HepG2 (cell line): Measurements from ENCODE around the gene LYRM4. TPM values are rescaled to one million over a fixed set of nuclear protein-coding genes. Genes with fewer than 3 reads are reported as not detected.

Experiments used
- ATAC-seq: fragments of 200-7000 bp; cut with Tn5 transposase; 3 replicates; pipeline ENCODE4 v1.9.1; 2020; ENCODE audit warnings: mild to moderate bottlenecking, moderate library complexity
- BruUV-seq: library from RNA; stranded (reverse); fragments of 400-500 nt; replicated peaks from 2 replicates; lab custom pipeline; 2021; lab: Mats Ljungman, UMichigan
- CTCF ChIA-PET: fragments of 300-600 bp; formaldehyde crosslinking; extraction: SDS; loops from one replicate; lab custom pipeline; 2021; ENCODE audit warnings: low total read pairs, inconsistent platforms, low intra/inter-chr PET ratio; lab: Yijun Ruan, JAX
- POLR2A ChIA-PET: fragments of 350-600 bp; sonication (Branson Sonifier 250); formaldehyde crosslinking; loops from one replicate; lab custom pipeline; 2020; ENCODE audit warnings: antibody characterized with exemption, inconsistent platforms; lab: Yijun Ruan, JAX
- DNase-seq: peaks from one replicate; pipeline ENCODE4 v3.0.0-alpha.2; 2015; ENCODE audit warnings: low spot score
- FAIRE-seq: peaks from 3 replicates; lab custom pipeline; 2011; peaks lifted over from hg19 to GRCh38; lab: Jason Lieb, UNC
- H2AFZ ChIP-seq: one replicate; pipeline ENCODE4 v1.6.1; 2011; ENCODE audit warnings: low read length, inconsistent platforms
- H3K27ac ChIP-seq: fragments of 300-600 bp; 3 replicates; pipeline ENCODE4 v1.8.0; 2011; ENCODE audit warnings: mixed run types, mild to moderate bottlenecking, mixed read lengths, low read length, inconsistent platforms; ENCODE audit not compliant: insufficient read depth; ENCODE audit errors: extremely low read length
- H3K27me3 ChIP-seq, 2 experiments: fragments of 200-600 bp in 1 of 2; 2 replicates in 1 of 2; 3 replicates in 1 of 2; pipeline versions ENCODE4 v1.6.0 to v1.8.0; 2011; ENCODE audit warnings: low read length in 2 of 2, mild to moderate bottlenecking in 2 of 2, moderate library complexity in 2 of 2, inconsistent platforms in 1 of 2; ENCODE audit not compliant: insufficient read depth in 2 of 2, control insufficient read depth in 1 of 2
- H3K36me3 ChIP-seq, 2 experiments: fragments of 200-600 bp in 1 of 2; replicated peaks in 1 of 2; 2 replicates in 1 of 2; 3 replicates in 1 of 2; pipeline versions ENCODE4 v1.5.1 to v1.8.0; 2011; ENCODE audit warnings: low read length in 2 of 2, inconsistent platforms in 1 of 2; ENCODE audit not compliant: insufficient read depth in 2 of 2, control insufficient read depth in 1 of 2
- H3K4me1 ChIP-seq: 2 replicates; pipeline ENCODE4 v1.5.1; 2012; ENCODE audit warnings: low read length, inconsistent platforms; ENCODE audit not compliant: insufficient read depth
- H3K4me2 ChIP-seq: 2 replicates; pipeline ENCODE4 v1.6.0; 2011; ENCODE audit warnings: low read depth, low read length, inconsistent platforms
- H3K4me3 ChIP-seq, 3 experiments: fragments of 200-600 bp in 1 of 3; sonication (generic), shearing (Covaris generic) in 1 of 3; replicated peaks in 1 of 3; 2 replicates each; pipeline ENCODE4 v1.5.1; 2011 to 2016; ENCODE audit warnings: low read length in 3 of 3, inconsistent platforms in 2 of 3, low read depth in 2 of 3, mild to moderate bottlenecking in 2 of 3, control low read depth in 1 of 3, mixed read lengths in 1 of 3; ENCODE audit not compliant: insufficient read depth in 1 of 3
- H3K79me2 ChIP-seq: one replicate; pipeline ENCODE4 v1.6.1; 2011; ENCODE audit warnings: low read length, inconsistent platforms; ENCODE audit not compliant: insufficient read depth
- H3K9ac ChIP-seq: 2 replicates; pipeline ENCODE4 v1.6.0; 2011; ENCODE audit warnings: mild to moderate bottlenecking, low read depth, low read length, inconsistent platforms; ENCODE audit not compliant: insufficient read depth
- H3K9me3 ChIP-seq: 2 replicates; pipeline ENCODE4 v1.5.1; 2012; ENCODE audit warnings: mild to moderate bottlenecking, low read length
- H4K20me1 ChIP-seq: 2 replicates; pipeline ENCODE4 v1.6.0; 2011; ENCODE audit warnings: inconsistent platforms, mild to moderate bottlenecking, low read length, moderate library complexity; ENCODE audit not compliant: insufficient read depth
- IRX3 ChIP-seq: sonication (generic); formaldehyde crosslinking; IDR thresholded peaks from 2 replicates; pipeline ENCODE4 v1.8.1; 2023; ENCODE audit warnings: mild to moderate bottlenecking, low read depth, missing genetic modification reagents, borderline replicate concordance
- ISL2 ChIP-seq: sonication (generic); formaldehyde crosslinking; IDR thresholded peaks from 2 replicates; pipeline ENCODE4 v1.5.0; 2020; ENCODE audit warnings: missing genetic modification reagents
- MAFG ChIP-seq: sonication (generic); formaldehyde crosslinking; IDR thresholded peaks from 2 replicates; pipeline ENCODE4 v1.5.1; 2020; ENCODE audit warnings: mild to moderate bottlenecking, missing genetic modification reagents
- SIN3B ChIP-seq: fragments of 150-350 bp; IDR thresholded peaks from 2 replicates; pipeline ENCODE4 v1.6.1; 2014; ENCODE audit warnings: low read length
- ZFX ChIP-seq: sonication (generic); formaldehyde crosslinking; IDR thresholded peaks from 2 replicates; pipeline ENCODE4 v1.4.0; 2020; ENCODE audit warnings: mild to moderate bottlenecking, low read depth, missing genetic modification reagents, moderate library complexity
- ZNF781 ChIP-seq: sonication (generic); formaldehyde crosslinking; IDR thresholded peaks from 2 replicates; pipeline ENCODE4 v1.5.1; 2020; ENCODE audit warnings: borderline replicate concordance, mild to moderate bottlenecking, missing genetic modification reagents; ENCODE audit errors: not compliant biosample characterization
- WGBS: methylation state at CpG from one replicate; pipeline ENCODE4 v1.1.6; 2017; ENCODE audit warnings: low lambda C conversion rate; 5-methylcytosine and 5-hydroxymethylcytosine counted together
- in situ Hi-C: cut with HindIII; loops from 2 replicates; pipeline ENCODE4 v1.10.0; 2017; ENCODE audit warnings: low pct_unique_long_range_greater_than_20kb; ENCODE audit not compliant: extremely low pct_ligation_motif_present
- intact Hi-C: fragments of 100-400 bp; cut with micrococcal nuclease; formaldehyde crosslinking; loops from one replicate; pipeline ENCODE4 v1.10.0; 2022; ENCODE audit not compliant: unreplicated experiment
- polyA plus RNA-seq, 8 experiments: library from polyadenylated mRNA; depleted of rRNA in 3 of 8; stranded (reverse) in 7 of 8; unstranded in 1 of 8; fragments of >200 nt; fragmentation: Illumina TruSeq in 4 of 8; extraction: Trizol in 4 of 8; gene quantifications; 2 replicates each; pipeline versions ENCODE4 v1.2.1 to v1.2.3, GENCODE V29; 2011 to 2016; ENCODE audit warnings: low read depth in 4 of 8, missing spikeins in 1 of 8, mixed read lengths in 1 of 8; ENCODE audit not compliant: insufficient read depth in 1 of 8
- total RNA-seq, 5 experiments: library from RNA; depleted of rRNA; stranded (reverse); fragments of >200 nt; fragmentation: Illumina TruSeq; extraction: Trizol; gene quantifications; 2 replicates each; pipeline ENCODE4 v1.2.3, GENCODE V29; 2016; ENCODE audit warnings: low read depth in 1 of 5
- TF ChIP-seq, protein P1 (sequence below): sonication (generic); formaldehyde crosslinking; conservative IDR thresholded peaks from 2 replicates; pipeline ENCODE4 v1.8.0; 2022; ENCODE audit warnings: missing genetic modification reagents
- TF ChIP-seq, protein P2 (sequence below): IDR thresholded peaks from 2 replicates; pipeline ENCODE4 v1.6.1; 2016; ENCODE audit warnings: missing genetic modification reagents, missing compliant biosample characterization

Gene LYRM4
- total and polyA plus RNA-seq, 2 of the 13 experiments (the other 11 are each of a cell fraction or from before 2014, with no cell fraction given) = 64.6 to 67.5 TPM

DNA sequence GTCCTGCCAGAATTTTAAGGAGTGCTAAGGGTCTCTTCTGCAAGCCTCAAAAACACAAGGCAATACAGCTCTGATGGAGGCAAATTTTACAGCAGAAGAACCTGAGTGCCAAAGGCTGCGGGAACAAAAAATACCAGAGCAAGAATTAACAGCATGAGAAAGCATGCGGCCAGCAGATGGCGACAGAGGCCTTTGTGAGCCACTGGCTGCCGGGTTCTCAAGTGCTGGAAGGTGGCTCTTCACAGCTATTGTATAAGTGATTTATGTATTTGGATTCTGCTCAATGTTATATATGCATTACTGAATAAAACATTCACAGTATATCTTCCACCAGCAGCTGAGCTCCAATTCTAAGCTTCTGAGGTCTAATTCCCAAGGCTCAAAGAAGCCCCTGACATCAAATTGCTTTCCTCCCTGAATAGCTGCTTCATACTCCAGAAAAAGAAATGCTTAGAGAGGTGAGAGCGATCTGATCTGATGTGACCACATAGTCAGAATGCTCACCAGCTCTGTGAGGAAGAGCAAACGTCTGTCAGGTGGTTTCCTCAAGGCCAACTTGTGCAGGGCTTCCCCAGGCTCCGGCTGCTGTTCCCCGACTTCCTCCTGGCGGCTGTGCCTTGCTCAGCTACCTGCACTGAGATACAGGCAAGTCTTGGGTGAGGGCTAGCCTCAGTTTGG, 117.0 kb downstream of the LYRM4 start (continued):
- TF ChIP-seq SIN3B (no peak), ZNF781 (CRISPR knock-in tag) (no peak)

DNA sequence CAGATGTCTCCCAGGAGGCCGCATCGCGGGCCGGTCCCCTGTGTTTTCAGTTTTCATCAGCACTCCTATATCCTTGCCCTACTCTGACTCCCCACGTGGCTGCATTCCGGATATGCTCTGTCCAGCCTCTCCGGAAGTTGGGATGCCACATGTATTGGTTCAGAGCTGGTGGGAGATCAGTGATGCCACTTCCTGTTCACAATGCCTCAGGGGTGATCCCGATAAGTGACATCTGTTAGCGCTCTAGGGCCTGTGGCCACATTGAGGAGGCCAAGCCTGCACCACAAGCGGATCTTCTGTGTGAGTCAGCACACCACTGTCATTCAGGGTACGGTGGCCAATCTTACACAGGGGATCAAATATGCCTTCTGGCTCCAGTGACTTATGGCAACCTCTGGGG, 117.8 kb downstream of the LYRM4 start:
- no peak for ATAC-seq
- 99% methylated on average over 11 of the region's 11 CpGs for WGBS
- CTCF ChIA-PET = interaction anchor here (1.0 to 1.9 kb wide), 5 partner anchors 86 to 259 kb away, joined by 3 to 16 read pairs (median 10); no protein-coding TSS in a partner anchor
- TF ChIP-seq ZFX = 0 out of 2 replicates have a peak, but pooled peaks have one; percentile 0
- no peak for TF ChIP-seq IRX3 (CRISPR knock-in tag)
- TF ChIP-seq, all 625 proteins: peak for 1
- BruUV-seq = no TSS peak
- Histone ChIP-seq H3K9ac (no peak overlapping the region), H3K4me1 (peaks cover 30% of the 10 kb centered on the region), H3K9me3 (no peaks in the 10 kb centered on the region), H3K4me2 (no peak overlapping the region), H4K20me1 (no peaks in the 10 kb centered on the region), H3K36me3 (peaks cover 2% of the 10 kb centered on the region in 2 experiments; a peak in 2 of 5 replicates), H3K27me3 (no peaks in the 10 kb centered on the region), H3K79me2 (no peaks in the 10 kb centered on the region), H2AFZ (no peak overlapping the region), H3K27ac (no peak overlapping the region), H3K4me3 (no peak overlapping the region)
- FAIRE-seq = no peak
- in situ Hi-C loops (loop anchor here (5.0 kb wide), 1 partner anchor 159 kb away; no protein-coding TSS in a partner anchor), intact Hi-C loops (loop anchor here (1.0 to 5.0 kb wide), 6 partner anchors 64 to 260 kb away; partner anchors contain the start of genes FARS2 and LYRM4)
- DNase-seq = no peak
- POLR2A ChIA-PET = no interaction called here

DNA sequence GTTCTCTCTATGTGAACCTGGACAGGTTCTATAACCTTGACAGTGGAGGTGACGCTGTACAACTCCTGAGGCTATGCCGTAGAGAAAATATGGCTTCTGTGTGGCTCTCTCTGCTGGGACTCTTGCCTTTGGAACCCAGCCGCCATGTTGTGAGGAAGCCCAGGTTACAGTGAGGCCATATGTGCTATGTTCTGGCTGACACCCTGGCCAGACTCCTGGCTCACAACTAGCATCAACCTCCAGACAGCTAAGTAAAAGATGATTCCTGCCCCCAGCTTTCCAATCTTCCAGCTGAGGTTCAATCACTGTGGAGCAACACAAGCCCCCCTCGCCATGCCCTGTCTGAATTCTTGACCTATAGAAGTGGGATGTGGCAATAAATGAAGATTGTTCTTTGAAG, 118.6 kb downstream of the LYRM4 start:
- POLR2A ChIA-PET = no interaction called here
- 100% methylated on average over 3 of the region's 4 CpGs for WGBS
- in situ Hi-C loops = loop anchor here (5.0 kb wide), 1 partner anchor 160 kb away; no protein-coding TSS in a partner anchor

More for the DNA sequence above, 118.6 kb downstream of the LYRM4 start:
- no peak for DNase-seq
- H3K79me2 ChIP-seq = no peaks in the 10 kb centered on the region
- H3K27me3 ChIP-seq = no peaks in the 10 kb centered on the region
- H3K4me3 ChIP-seq = no peak overlapping the region
- no peak for FAIRE-seq
- no peak for ATAC-seq
- H2AFZ ChIP-seq = no peak overlapping the region
- H3K36me3 ChIP-seq = peaks cover 2% of the 10 kb centered on the region in 2 experiments; a peak in 2 of 5 replicates
- H3K4me1 ChIP-seq = peaks cover 30% of the 10 kb centered on the region
- intact Hi-C loops = loop anchor here (2.0 to 5.0 kb wide), 4 partner anchors 65 to 261 kb away; partner anchors contain the start of genes FARS2 and LYRM4
- CTCF ChIA-PET = interaction anchor here (1.3 kb wide), 1 partner anchor 164 kb away, joined by 3 read pairs; no protein-coding TSS in a partner anchor
- H3K4me2 ChIP-seq = no peak overlapping the region
- no peaks in the 10 kb centered on the region for H3K9me3 ChIP-seq
- no peaks in the 10 kb centered on the region for H4K20me1 ChIP-seq
- no peak overlapping the region for H3K27ac ChIP-seq
- no TSS peak for BruUV-seq
- TF ChIP-seq MAFG (CRISPR knock-in tag) (no peak), ISL2 (CRISPR knock-in tag) (no peak)
- TF ChIP-seq, protein P1, sequence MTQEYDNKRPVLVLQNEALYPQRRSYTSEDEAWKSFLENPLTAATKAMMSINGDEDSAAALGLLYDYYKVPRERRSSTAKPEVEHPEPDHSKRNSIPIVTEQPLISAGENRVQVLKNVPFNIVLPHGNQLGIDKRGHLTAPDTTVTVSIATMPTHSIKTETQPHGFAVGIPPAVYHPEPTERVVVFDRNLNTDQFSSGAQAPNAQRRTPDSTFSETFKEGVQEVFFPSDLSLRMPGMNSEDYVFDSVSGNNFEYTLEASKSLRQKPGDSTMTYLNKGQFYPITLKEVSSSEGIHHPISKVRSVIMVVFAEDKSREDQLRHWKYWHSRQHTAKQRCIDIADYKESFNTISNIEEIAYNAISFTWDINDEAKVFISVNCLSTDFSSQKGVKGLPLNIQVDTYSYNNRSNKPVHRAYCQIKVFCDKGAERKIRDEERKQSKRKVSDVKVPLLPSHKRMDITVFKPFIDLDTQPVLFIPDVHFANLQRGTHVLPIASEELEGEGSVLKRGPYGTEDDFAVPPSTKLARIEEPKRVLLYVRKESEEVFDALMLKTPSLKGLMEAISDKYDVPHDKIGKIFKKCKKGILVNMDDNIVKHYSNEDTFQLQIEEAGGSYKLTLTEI = no peak
- TF ChIP-seq, protein P2, sequence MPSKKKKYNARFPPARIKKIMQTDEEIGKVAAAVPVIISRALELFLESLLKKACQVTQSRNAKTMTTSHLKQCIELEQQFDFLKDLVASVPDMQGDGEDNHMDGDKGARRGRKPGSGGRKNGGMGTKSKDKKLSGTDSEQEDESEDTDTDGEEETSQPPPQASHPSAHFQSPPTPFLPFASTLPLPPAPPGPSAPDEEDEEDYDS = no peak
- no peak overlapping the region for H3K9ac ChIP-seq
